ENCODE results near the gene GTF2H4. TPM values are rescaled to one million over a fixed set of nuclear protein-coding genes. Genes with fewer than 3 reads are reported as not detected.
"Not testable (repeated sequence)": the region's sequence is repeated elsewhere in the genome, so short reads cannot be mapped to it uniquely, and the experiment has no call there.

GTF2H4 gene
- total RNA-seq, 1 experiment from 2014 or later, result 42.6 TPM

DNA sequence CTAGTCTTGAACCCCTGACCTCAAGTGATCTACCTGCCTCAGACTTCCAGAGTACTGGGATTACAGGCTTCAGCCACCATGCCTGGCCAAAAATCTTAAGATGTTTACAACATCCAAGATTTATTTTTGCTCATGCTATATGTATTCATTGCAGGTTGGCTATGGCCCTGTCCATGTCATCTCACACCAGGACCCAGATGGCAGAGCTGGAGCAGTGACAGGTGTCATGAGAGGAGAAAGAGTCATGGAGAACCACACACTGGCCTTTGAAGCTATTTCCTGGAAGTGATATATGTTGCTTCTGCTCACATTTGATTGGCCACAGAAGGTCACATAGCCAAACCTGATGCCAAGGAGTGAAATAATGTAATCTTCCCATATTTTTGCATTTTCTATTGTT, 37.5 kb upstream of the GTF2H4 start:
- no TSS peak for BruUV-seq (replicated peaks)
- H3K9me3 ChIP-seq (ENCODE audit: low read depth, low read length, poor library complexity, severe bottlenecking), result peaks cover 25% of the 10 kb centered on the region
- intact Hi-C loops (cut with micrococcal nuclease; ENCODE audit: unreplicated experiment), result no loop called here
- no peak for DNase-seq (ENCODE audit: low spot score)
- H3K27me3 ChIP-seq (replicated peaks; ENCODE audit: insufficient read depth, low read depth, low read length, poor library complexity), result no peaks in the 10 kb centered on the region
- POLR2A ChIA-PET (ENCODE audit: low non-redundant PET), result interaction anchor here (0.5 kb wide), 1 partner anchor 65 kb away, joined by 6 read pairs; no protein-coding TSS in a partner anchor
- no peaks in the 10 kb centered on the region for H3K36me3 ChIP-seq (ENCODE audit: insufficient read depth, low read length, poor library complexity, severe bottlenecking)
- H3K27ac ChIP-seq (ENCODE audit: low read depth, low read length, poor library complexity, severe bottlenecking), result no peak overlapping the region
- no peaks in the 10 kb centered on the region for H3K4me1 ChIP-seq (ENCODE audit: insufficient read depth, low read length, poor library complexity, severe bottlenecking)
- TF ChIP-seq CTCF (conservative IDR thresholded peaks at IDR 0.05; ENCODE audit: low read depth, low read length) (no peak), EZH2 (IDR thresholded peaks at IDR 0.05; ENCODE audit: borderline replicate concordance, low read depth, low read length, poor library complexity, severe bottlenecking) (no peak)
- CTCF ChIA-PET, result no interaction called here
- no peak overlapping the region for H3K4me3 ChIP-seq (ENCODE audit: low read depth, low read length, poor library complexity, severe bottlenecking)

DNA sequence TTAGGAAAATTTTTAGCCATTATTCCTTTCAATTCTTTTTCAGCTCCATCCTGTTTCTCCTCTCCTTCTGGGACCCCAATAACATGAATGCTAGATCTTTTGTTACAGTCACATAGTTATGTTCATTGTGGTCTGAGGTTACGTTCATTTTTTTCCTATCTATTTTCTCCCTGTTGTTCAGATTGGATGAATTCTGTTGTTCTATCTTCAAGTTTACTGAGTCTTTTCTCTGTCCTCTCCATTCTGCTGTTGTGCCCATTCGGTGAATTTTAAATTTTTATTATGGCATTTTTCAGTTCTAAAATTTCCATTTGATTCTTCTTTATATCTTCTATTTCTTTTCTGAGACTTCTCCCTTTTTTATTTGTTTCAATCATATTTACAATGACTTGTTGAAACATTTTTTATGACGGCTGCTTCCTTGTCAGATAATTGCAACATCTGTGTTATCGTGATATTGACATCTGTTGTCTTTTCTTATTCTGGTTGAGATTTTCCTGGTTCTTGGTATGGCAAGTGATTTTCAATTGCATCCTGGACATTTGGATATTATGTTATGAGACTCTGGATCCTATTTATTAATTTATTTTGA, 36.3 kb upstream of the GTF2H4 start:
- TF ChIP-seq CTCF (conservative IDR thresholded peaks at IDR 0.05; ENCODE audit: low read depth, low read length), result no peak
- no peak for TF ChIP-seq EZH2 (IDR thresholded peaks at IDR 0.05; ENCODE audit: borderline replicate concordance, low read depth, low read length, poor library complexity, severe bottlenecking)
- H3K4me3 ChIP-seq (ENCODE audit: low read depth, low read length, poor library complexity, severe bottlenecking), result no peak overlapping the region
- no peaks in the 10 kb centered on the region for H3K36me3 ChIP-seq (ENCODE audit: insufficient read depth, low read length, poor library complexity, severe bottlenecking)
- ChIA-PET POLR2A (ENCODE audit: low non-redundant PET) (no interaction called here), CTCF (no interaction called here)
- intact Hi-C loops (cut with micrococcal nuclease; ENCODE audit: unreplicated experiment), result no loop called here
- H3K27me3 ChIP-seq (replicated peaks; ENCODE audit: insufficient read depth, low read depth, low read length, poor library complexity), result no peaks in the 10 kb centered on the region
- no peak overlapping the region for H3K27ac ChIP-seq (ENCODE audit: low read depth, low read length, poor library complexity, severe bottlenecking)
- peaks cover 25% of the 10 kb centered on the region for H3K9me3 ChIP-seq (ENCODE audit: low read depth, low read length, poor library complexity, severe bottlenecking)
- BruUV-seq (replicated peaks), result no TSS peak
- no peak for DNase-seq (ENCODE audit: low spot score)
- no peaks in the 10 kb centered on the region for H3K4me1 ChIP-seq (ENCODE audit: insufficient read depth, low read length, poor library complexity, severe bottlenecking)

DNA sequence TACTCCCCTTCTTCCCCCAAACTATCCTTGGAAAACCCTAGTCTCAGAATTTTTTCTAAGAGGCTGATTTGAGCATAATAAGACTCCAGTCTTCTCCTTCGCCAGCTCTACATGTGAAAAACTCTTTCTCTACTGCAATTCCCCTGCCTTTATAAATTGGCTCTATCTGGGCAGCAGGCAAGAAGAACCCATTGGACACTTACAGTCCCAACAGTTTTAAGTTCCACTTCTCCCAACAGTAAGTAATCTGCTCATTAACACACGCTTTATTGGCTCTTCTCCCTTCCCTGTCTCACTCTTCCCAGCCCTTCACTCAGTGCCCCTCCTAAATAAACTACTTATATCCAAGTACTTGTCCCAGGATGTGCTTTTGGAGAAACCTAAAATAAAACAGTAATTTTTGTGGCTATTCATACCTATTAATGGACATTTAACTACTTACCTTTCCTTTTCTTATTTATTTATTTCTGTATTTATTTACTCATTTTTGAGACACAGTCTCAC, 34.8 kb upstream of the GTF2H4 start:
- no TSS peak for BruUV-seq (replicated peaks)
- ChIA-PET CTCF (no interaction called here), POLR2A (ENCODE audit: low non-redundant PET) (no interaction called here)
- Histone ChIP-seq H3K9me3 (ENCODE audit: low read depth, low read length, poor library complexity, severe bottlenecking) (peaks cover 25% of the 10 kb centered on the region), H3K36me3 (ENCODE audit: insufficient read depth, low read length, poor library complexity, severe bottlenecking) (no peaks in the 10 kb centered on the region), H3K4me3 (ENCODE audit: low read depth, low read length, poor library complexity, severe bottlenecking) (no peak overlapping the region), H3K27ac (ENCODE audit: low read depth, low read length, poor library complexity, severe bottlenecking) (no peak overlapping the region), H3K4me1 (ENCODE audit: insufficient read depth, low read length, poor library complexity, severe bottlenecking) (no peaks in the 10 kb centered on the region), H3K27me3 (replicated peaks; ENCODE audit: insufficient read depth, low read depth, low read length, poor library complexity) (no peaks in the 10 kb centered on the region)
- TF ChIP-seq EZH2 (IDR thresholded peaks at IDR 0.05; ENCODE audit: borderline replicate concordance, low read depth, low read length, poor library complexity, severe bottlenecking) (no peak), CTCF (conservative IDR thresholded peaks at IDR 0.05; ENCODE audit: low read depth, low read length) (no peak)
- intact Hi-C loops (cut with micrococcal nuclease; ENCODE audit: unreplicated experiment), result no loop called here
- DNase-seq (ENCODE audit: low spot score), result no peak

DNA sequence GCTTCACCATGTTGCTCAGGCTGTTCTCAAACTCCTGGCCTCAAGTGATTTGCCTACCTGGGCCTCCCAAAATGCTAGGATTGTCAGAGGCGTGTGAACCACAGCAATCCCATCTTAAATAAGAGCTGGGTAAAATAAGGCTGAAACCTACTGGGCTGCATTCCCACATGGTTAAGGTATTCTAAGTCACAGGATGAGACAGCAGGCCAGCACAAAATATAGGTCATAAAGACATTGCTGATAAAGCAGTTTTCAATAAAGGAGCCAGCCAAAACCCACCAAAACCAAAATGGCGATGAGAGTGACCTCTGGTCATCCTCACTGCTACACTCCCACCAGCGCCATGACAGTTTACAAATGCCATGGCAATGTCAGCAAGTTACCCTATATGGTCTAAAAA, 34.2 kb upstream of the GTF2H4 start:
- BruUV-seq (replicated peaks); intact Hi-C loops (cut with micrococcal nuclease; ENCODE audit: unreplicated experiment); H3K4me3 ChIP-seq (ENCODE audit: low read depth, low read length, poor library complexity, severe bottlenecking); H3K36me3 ChIP-seq (ENCODE audit: insufficient read depth, low read length, poor library complexity, severe bottlenecking); H3K4me1 ChIP-seq (ENCODE audit: insufficient read depth, low read length, poor library complexity, severe bottlenecking); H3K27me3 ChIP-seq (replicated peaks; ENCODE audit: insufficient read depth, low read depth, low read length, poor library complexity); DNase-seq (ENCODE audit: low spot score); CTCF ChIA-PET; POLR2A ChIA-PET (ENCODE audit: low non-redundant PET); H3K27ac ChIP-seq (ENCODE audit: low read depth, low read length, poor library complexity, severe bottlenecking): not testable (repeated sequence)
- H3K9me3 ChIP-seq (ENCODE audit: low read depth, low read length, poor library complexity, severe bottlenecking), result peaks cover 25% of the 10 kb centered on the region
